Vagina (tissue), 2 donors: ENCODE measurements around the gene HDHD5.

Experiments
- CTCF ChIP-seq, 3 experiments: fragments of 450-650 bp in 2 of 3; fragments of 200-600 bp in 1 of 3; sonication (generic) in 1 of 3; IDR thresholded peaks; one replicate each; pipeline ENCODE4 v1.5.1; 2017 to 2019; ENCODE audit warnings: antibody characterized with exemption in 3 of 3, mild to moderate bottlenecking in 2 of 3, moderate library complexity in 2 of 3
- POLR2AphosphoS5 ChIP-seq, 2 donors: sonication (generic); formaldehyde crosslinking; IDR thresholded peaks; one replicate each; pipeline ENCODE4 v1.9.0; 2017; ENCODE audit warnings: antibody characterized with exemption in 2 of 2, mild to moderate bottlenecking in 2 of 2, low read depth in 1 of 2; ENCODE audit not compliant: insufficient read depth in 1 of 2

DNA sequence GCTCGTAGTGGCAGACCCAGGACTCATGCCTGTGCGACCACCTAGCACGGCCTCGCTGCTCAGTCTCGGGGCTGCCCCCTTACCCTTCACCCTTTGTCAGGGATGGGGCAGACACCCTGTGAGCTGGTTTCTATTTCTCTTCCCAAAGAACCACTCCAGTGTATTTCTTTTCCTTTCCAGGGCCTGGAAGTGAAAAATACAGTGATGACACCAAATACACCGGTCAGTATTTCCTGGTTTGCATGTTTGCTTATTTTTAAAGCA lies 51.6 kb downstream of the HDHD5 start:
- TF ChIP-seq CTCF (IDR thresholded peaks at IDR 0.05) (no peak), POLR2AphosphoS5 (IDR thresholded peaks at IDR 0.05; ENCODE audit: insufficient read depth in 1 of 2, low read depth in 1 of 2) (no peak)
